Breast epithelium (tissue), 3 donors: ENCODE results near the gene MTRF1.

Experiments
- CTCF ChIP-seq, 3 donors: fragments of 450-650 bp; IDR thresholded peaks; one replicate each; pipeline ENCODE4 v1.5.1; 2016 to 2017; ENCODE audit warnings: antibody characterized with exemption in 3 of 3, mild to moderate bottlenecking in 3 of 3, moderate library complexity in 3 of 3
- POLR2A ChIP-seq: fragments of 450-650 bp; IDR thresholded peaks from one replicate; pipeline ENCODE4 v1.6.1; 2016; ENCODE audit warnings: antibody characterized with exemption, mild to moderate bottlenecking, moderate library complexity
- POLR2AphosphoS5 ChIP-seq, 3 donors: sonication (generic); formaldehyde crosslinking; IDR thresholded peaks; one replicate each; pipeline ENCODE4 v1.6.1; 2017; ENCODE audit warnings: antibody characterized with exemption in 3 of 3

GRCh38 chr13:41186481-41186880, 76.9 kb downstream of the MTRF1 start:
- TF ChIP-seq CTCF (IDR thresholded peaks at IDR 0.05) (no peak), POLR2AphosphoS5 (IDR thresholded peaks at IDR 0.05) (no peak), POLR2A (no peak)
